Upper lobe of left lung (tissue), 4 donors: ENCODE results near the gene BLCAP.

Experiments
- EP300 ChIP-seq, 4 donors: sonication (generic); formaldehyde crosslinking; IDR thresholded peaks; one replicate each; pipeline ENCODE4 v1.5.1; 2017; ENCODE audit warnings: antibody characterized with exemption in 4 of 4, control low read depth in 2 of 4
- TF ChIP-seq, protein P1 (sequence below), 6 experiments: fragments of 450-650 bp in 4 of 6; fragments of 200-600 bp in 2 of 6; sonication (generic) in 2 of 6; IDR thresholded peaks; one replicate each; pipeline ENCODE4 v1.5.1; 2016 to 2019; ENCODE audit warnings: antibody characterized with exemption in 6 of 6

DNA sequence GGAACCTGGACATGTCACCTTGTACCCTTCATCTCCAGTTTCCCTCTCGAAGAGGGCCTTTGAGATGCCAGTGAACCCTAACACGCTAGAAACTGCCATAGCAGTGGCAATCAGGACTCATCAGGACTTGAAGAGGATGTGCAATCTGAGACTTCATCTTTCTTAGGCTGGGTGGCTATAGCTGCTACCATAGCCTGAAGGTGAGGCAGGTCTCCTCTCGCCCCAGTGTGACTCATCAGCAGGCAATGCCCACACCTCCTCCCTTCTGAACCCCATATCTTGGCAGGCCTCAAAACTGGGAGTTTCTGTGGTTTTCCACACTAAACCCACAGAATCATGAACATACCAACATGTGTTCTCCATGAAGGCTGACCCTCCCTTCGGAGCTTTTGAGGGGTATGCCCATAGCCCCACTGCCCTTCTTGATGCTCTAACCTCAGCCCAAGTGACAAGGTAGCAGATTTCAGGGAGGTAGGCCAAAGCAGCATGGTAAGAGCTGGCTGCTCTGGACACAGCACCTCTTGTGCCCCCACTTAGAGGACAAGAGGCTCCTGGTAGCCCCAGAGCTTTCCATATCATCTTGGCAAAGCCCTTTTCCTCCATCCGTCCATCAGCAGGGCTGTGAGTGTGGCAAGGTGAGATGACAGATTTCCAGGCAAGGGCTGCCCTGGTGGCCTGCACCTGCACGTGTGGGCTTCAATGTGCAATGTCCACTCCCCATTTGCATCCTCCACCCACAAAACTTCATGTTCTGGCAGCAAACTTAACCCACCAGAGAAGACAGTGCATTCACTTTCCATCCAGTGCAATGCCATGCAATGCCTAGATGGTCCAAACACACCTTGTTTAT is 2.6 kb downstream of the BLCAP start:
- TF ChIP-seq, protein P1, sequence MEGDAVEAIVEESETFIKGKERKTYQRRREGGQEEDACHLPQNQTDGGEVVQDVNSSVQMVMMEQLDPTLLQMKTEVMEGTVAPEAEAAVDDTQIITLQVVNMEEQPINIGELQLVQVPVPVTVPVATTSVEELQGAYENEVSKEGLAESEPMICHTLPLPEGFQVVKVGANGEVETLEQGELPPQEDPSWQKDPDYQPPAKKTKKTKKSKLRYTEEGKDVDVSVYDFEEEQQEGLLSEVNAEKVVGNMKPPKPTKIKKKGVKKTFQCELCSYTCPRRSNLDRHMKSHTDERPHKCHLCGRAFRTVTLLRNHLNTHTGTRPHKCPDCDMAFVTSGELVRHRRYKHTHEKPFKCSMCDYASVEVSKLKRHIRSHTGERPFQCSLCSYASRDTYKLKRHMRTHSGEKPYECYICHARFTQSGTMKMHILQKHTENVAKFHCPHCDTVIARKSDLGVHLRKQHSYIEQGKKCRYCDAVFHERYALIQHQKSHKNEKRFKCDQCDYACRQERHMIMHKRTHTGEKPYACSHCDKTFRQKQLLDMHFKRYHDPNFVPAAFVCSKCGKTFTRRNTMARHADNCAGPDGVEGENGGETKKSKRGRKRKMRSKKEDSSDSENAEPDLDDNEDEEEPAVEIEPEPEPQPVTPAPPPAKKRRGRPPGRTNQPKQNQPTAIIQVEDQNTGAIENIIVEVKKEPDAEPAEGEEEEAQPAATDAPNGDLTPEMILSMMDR (IDR thresholded peaks at IDR 0.05): no peak
- TF ChIP-seq EP300 (IDR thresholded peaks at IDR 0.05): no peak
